CD4-positive, alpha-beta T cell (primary cell): Measurements from ENCODE around the gene PSAT1. TPM values are rescaled to one million over a fixed set of nuclear protein-coding genes. Genes with fewer than 3 reads are reported as not detected.

Experiments used
- ATAC-seq: fragments of 200-7000 bp; cut with Tn5 transposase; one replicate; pipeline ENCODE4 v1.10.0; 2022; ENCODE audit warnings: mild to moderate bottlenecking; ENCODE audit not compliant: poor library complexity
- CTCF ChIA-PET: fragments of 350-600 bp; sonication (Branson Sonifier 250); formaldehyde crosslinking; loops from one replicate; lab custom pipeline; 2021; ENCODE audit warnings: antibody characterized with exemption, inconsistent platforms; lab: Charles Lee
- POLR2A ChIA-PET: fragments of 350-600 bp; sonication (Branson Sonifier 250); formaldehyde crosslinking; loops from one replicate; lab custom pipeline; 2021; ENCODE audit warnings: antibody characterized with exemption, inconsistent platforms; lab: Charles Lee
- DNase-seq, 14 experiments: peaks; one replicate each; pipeline ENCODE4 v3.0.0-alpha.2; 2013 to 2020; ENCODE audit warnings: mixed read lengths in 2 of 14
- H3K27ac ChIP-seq, 2 donors: one replicate each; pipeline versions ENCODE4 v1.5.1 to v1.7.0; 2013; ENCODE audit warnings: low read length in 2 of 2, low read depth in 1 of 2, mild to moderate bottlenecking in 1 of 2
- H3K27me3 ChIP-seq, 2 experiments: 1 replicate in 1 of 2; 2 replicates in 1 of 2; pipeline versions ENCODE4 v1.6.1 to v1.7.0; 2013; ENCODE audit warnings: low read length in 2 of 2, control low read depth in 1 of 2, mild to moderate bottlenecking in 1 of 2, moderate library complexity in 1 of 2; ENCODE audit not compliant: insufficient read depth in 2 of 2, control insufficient read depth in 1 of 2
- H3K36me3 ChIP-seq: one replicate; pipeline ENCODE4 v1.6.1; 2013; ENCODE audit warnings: low read length, control low read depth; ENCODE audit not compliant: insufficient read depth
- H3K4me1 ChIP-seq: one replicate; pipeline ENCODE4 v1.6.1; 2013; ENCODE audit warnings: low read length, control low read depth; ENCODE audit not compliant: insufficient read depth
- H3K4me3 ChIP-seq: one replicate; pipeline ENCODE4 v1.5.1; 2013; ENCODE audit warnings: mild to moderate bottlenecking, low read length, moderate library complexity
- H3K9me3 ChIP-seq, 2 experiments: 1 replicate in 1 of 2; 2 replicates in 1 of 2; pipeline versions ENCODE4 v1.6.1 to v1.7.0; 2013; ENCODE audit warnings: low read length in 2 of 2, mild to moderate bottlenecking in 2 of 2, control low read depth in 1 of 2, moderate library complexity in 1 of 2; ENCODE audit not compliant: control insufficient read depth in 1 of 2, insufficient read depth in 1 of 2
- H3K27ac Mint-ChIP-seq: one replicate; pipeline ENCODE4 v1.8.0; 2020; ENCODE audit warnings: mixed read lengths
- H3K27me3 Mint-ChIP-seq: one replicate; pipeline ENCODE4 v1.8.0; 2021; ENCODE audit warnings: mixed read lengths
- H3K36me3 Mint-ChIP-seq: one replicate; pipeline ENCODE4 v1.8.0; 2021; ENCODE audit warnings: low read depth, mixed read lengths
- H3K4me1 Mint-ChIP-seq: one replicate; pipeline ENCODE4 v1.8.0; 2021; ENCODE audit warnings: low read depth, mixed read lengths
- H3K4me3 Mint-ChIP-seq: one replicate; pipeline ENCODE4 v1.8.0; 2020; ENCODE audit warnings: mild to moderate bottlenecking, mixed read lengths
- H3K9me3 Mint-ChIP-seq: one replicate; pipeline ENCODE4 v1.8.0; 2020; ENCODE audit warnings: mixed read lengths
- CTCF ChIP-seq: fragments of 200-600 bp; IDR thresholded peaks from one replicate; pipeline ENCODE4 v1.8.0; 2022; ENCODE audit warnings: antibody characterized with exemption, mild to moderate bottlenecking
- intact Hi-C, 2 experiments: fragments of 100-400 bp; cut with DNase I in 1 of 2; cut with micrococcal nuclease in 1 of 2; formaldehyde crosslinking; loops; one replicate each; pipeline versions ENCODE4 v1.15.1 to v1.9.0; 2023 to 2025; cut with DNase I, micrococcal nuclease
- polyA plus RNA-seq, 2 donors: library from polyadenylated mRNA; unstranded; fragments of 120-200 nt; gene quantifications; one replicate each; pipeline ENCODE4 v1.2.1, GENCODE V29; 2013
- total RNA-seq, 174 experiments: library from RNA in 2 of 174; stranded (reverse) in 2 of 174; gene quantifications; one replicate each; pipeline ENCODE4 v1.2.3 and lab custom pipeline; 2021 to 2026

The PSAT1 gene
- under 1 TPM; 0.30 to 0.61 TPM for total RNA-seq
- 4.0 TPM for polyA plus RNA-seq (2013, experiment 1 of 2)
- 5.2 TPM for polyA plus RNA-seq (2013, experiment 2 of 2)
- total RNA-seq (lab: John Stamatoyannopoulos, UW) = 0.81 to 353 (median 9.7) reads per million in 172 experiments

- Mint-ChIP-seq H3K9me3 (no peaks in the 10 kb centered on the region), H3K36me3 (peaks cover 5% of the 10 kb centered on the region), H3K27ac (peak within 1 kb of the TSS; percentile 57), H3K4me1 (peaks cover 28% of the 10 kb centered on the region), H3K4me3 (peak within 1 kb of the TSS; percentile 95), H3K27me3 (peaks cover 4% of the 10 kb centered on the region)
- POLR2A ChIA-PET = interaction anchor here (0.6 to 2.3 kb wide), 13 partner anchors 19 to 1902 kb away, joined by 3 to 10 read pairs (median 3); partner anchors contain the start of genes CEP78 and VPS13A
- intact Hi-C loops = loop anchor here in 1 of 2 experiments (2.0 to 5.0 kb wide), 2 partner anchors 35 to 62 kb away; no protein-coding TSS in a partner anchor
- no peaks in the 10 kb centered on the region for H3K27me3 ChIP-seq
- peak within 1 kb of the TSS in 1 of 2 donors; percentile 13 for H3K27ac ChIP-seq
- ATAC-seq (peak; percentile 99), DNase-seq (peak; percentile 74 to 94 (median 82))
- H3K9me3 ChIP-seq = no peaks in the 10 kb centered on the region
- CTCF ChIA-PET = interaction anchor here (0.6 to 2.1 kb wide), 3 partner anchors 11 to 1439 kb away, joined by 3 to 6 read pairs (median 5); no protein-coding TSS in a partner anchor
- H3K4me3 ChIP-seq = peak within 1 kb of the TSS; percentile 95
- no peaks in the 10 kb centered on the region for H3K36me3 ChIP-seq
- TF ChIP-seq CTCF = no peak
- H3K4me1 ChIP-seq = peaks cover 28% of the 10 kb centered on the region
Observed at GRCh38 chr9:78296893-78297671, at the start of gene PSAT1. PSAT1 (plus strand) TSS chr9:78297125; CDS start chr9:78297211, 86 bp downstream.

DNA sequence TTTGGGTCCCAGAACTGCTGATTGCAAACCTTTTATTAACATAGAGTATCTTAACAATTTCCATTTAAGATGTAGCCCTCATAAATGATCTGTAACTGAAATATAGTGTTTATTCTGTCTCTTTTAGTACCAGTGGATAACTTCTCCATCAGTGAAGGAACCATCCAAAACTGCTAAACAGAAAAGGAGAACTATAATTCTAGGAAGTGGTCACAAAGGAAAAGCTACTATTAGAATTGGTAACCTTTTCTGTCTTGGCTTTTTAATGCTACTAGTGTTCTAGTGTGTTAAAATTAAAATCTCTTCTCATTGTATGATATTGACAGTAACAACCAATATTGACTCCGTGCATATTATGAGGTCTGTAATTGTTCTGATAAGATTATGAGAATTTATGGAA, 48.3 kb upstream of the PSAT1 start:
- Mint-ChIP-seq H3K36me3 (peaks cover 72% of the 10 kb centered on the region), H3K4me3 (no peak overlapping the region), H3K4me1 (no peaks in the 10 kb centered on the region), H3K27me3 (no peaks in the 10 kb centered on the region), H3K27ac (no peak overlapping the region), H3K9me3 (no peaks in the 10 kb centered on the region)
- no peak for TF ChIP-seq CTCF
- ATAC-seq (no peak), DNase-seq (no peak)
- H3K36me3 ChIP-seq = peaks cover 17% of the 10 kb centered on the region
- H3K9me3 ChIP-seq = no peaks in the 10 kb centered on the region
- CTCF ChIA-PET = no interaction called here
- H3K4me3 ChIP-seq = no peak overlapping the region
- H3K27me3 ChIP-seq = no peaks in the 10 kb centered on the region
- intact Hi-C loops = no loop called here
- no peak overlapping the region for H3K27ac ChIP-seq
- POLR2A ChIA-PET = no interaction called here
- no peaks in the 10 kb centered on the region for H3K4me1 ChIP-seq

DNA sequence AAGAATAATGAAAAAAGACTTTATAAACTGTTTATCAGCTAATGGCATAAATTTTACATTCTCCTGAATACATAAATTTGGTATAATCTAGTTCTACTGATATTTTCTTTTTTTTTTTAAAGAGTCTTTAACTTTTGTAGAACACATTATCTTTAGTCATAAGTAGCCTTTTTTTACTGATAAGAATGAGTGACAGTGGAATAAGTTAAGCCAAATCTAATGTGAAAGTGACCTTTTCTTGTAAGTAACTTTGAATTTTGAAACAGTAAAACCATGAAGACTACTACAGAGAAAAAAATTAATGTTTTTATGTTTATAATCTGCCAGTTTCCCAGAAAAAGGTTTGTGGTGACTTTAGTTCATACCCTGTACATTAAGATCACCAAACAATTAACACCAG, 47.4 kb upstream of the PSAT1 start:
- ChIA-PET CTCF (interaction anchor here (1.0 kb wide), 1 partner anchor 23 kb away, joined by 3 read pairs; no protein-coding TSS in a partner anchor), POLR2A (no interaction called here)
- ATAC-seq (no peak), DNase-seq (no peak)
- intact Hi-C loops = no loop called here
- TF ChIP-seq CTCF = no peak
- Histone ChIP-seq H3K36me3 (peaks cover 17% of the 10 kb centered on the region), H3K4me3 (no peak overlapping the region), H3K27me3 (no peaks in the 10 kb centered on the region), H3K9me3 (no peaks in the 10 kb centered on the region), H3K27ac (no peak overlapping the region), H3K4me1 (no peaks in the 10 kb centered on the region)
- no peaks in the 10 kb centered on the region for H3K9me3 Mint-ChIP-seq
- no peak overlapping the region for H3K4me3 Mint-ChIP-seq
- H3K4me1 Mint-ChIP-seq = no peaks in the 10 kb centered on the region
- H3K36me3 Mint-ChIP-seq = peaks cover 71% of the 10 kb centered on the region
- no peaks in the 10 kb centered on the region for H3K27me3 Mint-ChIP-seq
- no peak overlapping the region for H3K27ac Mint-ChIP-seq
